Gastrocnemius medialis (tissue), 4 donors: Measurements from ENCODE around the gene AGAP9. TPM values are rescaled to one million over a fixed set of nuclear protein-coding genes. Genes with fewer than 3 reads are reported as not detected.

Source experiments
- ATAC-seq, 2 donors: fragments of 150-250 bp; one replicate each; pipeline ENCODE4 v1.9.1; 2016
- DNase-seq, 2 donors: peaks; one replicate each; pipeline ENCODE4 v3.0.0-alpha.2; 2019
- H3K27ac ChIP-seq, 4 donors: fragments of 200-600 bp; sonication (generic); 1 replicate in 1 of 4; 2 replicates in 3 of 4; pipeline ENCODE4 v1.5.1; 2016 to 2018; ENCODE audit warnings: mild to moderate bottlenecking in 2 of 4, moderate library complexity in 1 of 4
- H3K27me3 ChIP-seq, 3 donors: fragments of 200-600 bp; sonication (generic) in 2 of 3; 1 replicate in 1 of 3; 2 replicates in 2 of 3; pipeline versions ENCODE4 v1.5.1 to v1.6.0; 2016 to 2019; ENCODE audit warnings: mild to moderate bottlenecking in 1 of 3, moderate library complexity in 1 of 3
- H3K36me3 ChIP-seq, 2 donors: fragments of 200-600 bp; sonication (generic) in 1 of 2; one replicate each; pipeline ENCODE4 v1.5.1; 2017 to 2018
- H3K4me1 ChIP-seq, 2 donors: fragments of 200-600 bp; sonication (generic) in 1 of 2; one replicate each; pipeline ENCODE4 v1.5.1; 2016 to 2017; ENCODE audit warnings: mild to moderate bottlenecking in 2 of 2
- H3K4me3 ChIP-seq, 4 donors: fragments of 200-600 bp; sonication (generic) in 3 of 4; 1 replicate in 1 of 4; 2 replicates in 3 of 4; pipeline ENCODE4 v1.5.1; 2016 to 2019; ENCODE audit warnings: mild to moderate bottlenecking in 2 of 4
- H3K9me3 ChIP-seq, 3 donors: fragments of 200-600 bp; sonication (generic) in 2 of 3; 1 replicate in 1 of 3; 2 replicates in 2 of 3; pipeline ENCODE4 v1.5.1; 2016 to 2019
- POLR2A ChIP-seq, 2 donors: fragments of 450-650 bp; IDR thresholded peaks; one replicate each; pipeline ENCODE4 v1.6.1; 2017; ENCODE audit warnings: antibody characterized with exemption in 2 of 2, mild to moderate bottlenecking in 2 of 2, moderate library complexity in 2 of 2
- in situ Hi-C, 4 donors: fragments of 200-750 bp; cut with MboI; loops; one replicate each; pipeline versions ENCODE4 v1.15.0 to v1.8.0; 2017; ENCODE audit warnings: low sequenced_read_pairs in 4 of 4
- intact Hi-C: fragments of 100-400 bp; cut with DNase I; formaldehyde crosslinking; loops from one replicate; pipeline ENCODE4 v1.15.1; 2023; ENCODE audit warnings: low total_unique reads
- total RNA-seq, 4 donors: library from RNA; depleted of rRNA; stranded (reverse); fragments of >200 nt; gene quantifications; one replicate each; pipeline versions ENCODE4 v1.1.0 to v1.2.3, GENCODE V29; 2016
- TF ChIP-seq, protein P1 (sequence below), 5 experiments: fragments of 450-650 bp in 3 of 5; fragments of 200-600 bp in 2 of 5; sonication (generic) in 2 of 5; IDR thresholded peaks in 4 of 5; conservative IDR thresholded peaks in 1 of 5; 1 replicate in 4 of 5; 2 replicates in 1 of 5; pipeline ENCODE4 v1.5.1; 2016 to 2019; ENCODE audit warnings: antibody characterized with exemption in 5 of 5, mild to moderate bottlenecking in 3 of 5, moderate library complexity in 3 of 5

AGAP9 gene
- total RNA-seq, 4 donors from 2014 or later, result 0.26 to 3.9 (median 1.1) TPM

DNA sequence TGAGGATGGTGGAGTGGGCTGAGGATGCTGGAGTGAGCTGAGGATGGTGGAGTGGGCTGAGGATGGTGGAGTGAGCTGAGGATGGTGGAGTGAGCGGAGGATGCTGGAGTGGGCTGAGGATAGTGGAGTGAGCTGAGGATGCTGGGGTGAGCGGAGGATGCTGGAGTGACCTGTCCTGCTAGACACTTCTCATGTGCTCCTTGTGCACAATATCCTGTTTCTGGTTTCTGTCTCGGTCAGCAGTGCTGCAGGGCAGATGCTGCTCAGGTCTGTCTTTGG lies 68.7 kb downstream of the AGAP9 start:
- Histone ChIP-seq H3K4me1 (no peaks in the 10 kb centered on the region), H3K4me3 (no peak overlapping the region), H3K27me3 (no peaks in the 10 kb centered on the region), H3K36me3 (no peaks in the 10 kb centered on the region), H3K27ac (no peak overlapping the region), H3K9me3 (no peaks in the 10 kb centered on the region)
- in situ Hi-C loops, result no loop called here
- TF ChIP-seq, protein P1, sequence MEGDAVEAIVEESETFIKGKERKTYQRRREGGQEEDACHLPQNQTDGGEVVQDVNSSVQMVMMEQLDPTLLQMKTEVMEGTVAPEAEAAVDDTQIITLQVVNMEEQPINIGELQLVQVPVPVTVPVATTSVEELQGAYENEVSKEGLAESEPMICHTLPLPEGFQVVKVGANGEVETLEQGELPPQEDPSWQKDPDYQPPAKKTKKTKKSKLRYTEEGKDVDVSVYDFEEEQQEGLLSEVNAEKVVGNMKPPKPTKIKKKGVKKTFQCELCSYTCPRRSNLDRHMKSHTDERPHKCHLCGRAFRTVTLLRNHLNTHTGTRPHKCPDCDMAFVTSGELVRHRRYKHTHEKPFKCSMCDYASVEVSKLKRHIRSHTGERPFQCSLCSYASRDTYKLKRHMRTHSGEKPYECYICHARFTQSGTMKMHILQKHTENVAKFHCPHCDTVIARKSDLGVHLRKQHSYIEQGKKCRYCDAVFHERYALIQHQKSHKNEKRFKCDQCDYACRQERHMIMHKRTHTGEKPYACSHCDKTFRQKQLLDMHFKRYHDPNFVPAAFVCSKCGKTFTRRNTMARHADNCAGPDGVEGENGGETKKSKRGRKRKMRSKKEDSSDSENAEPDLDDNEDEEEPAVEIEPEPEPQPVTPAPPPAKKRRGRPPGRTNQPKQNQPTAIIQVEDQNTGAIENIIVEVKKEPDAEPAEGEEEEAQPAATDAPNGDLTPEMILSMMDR (IDR thresholded peaks at IDR 0.05 in 4 of 5, conservative IDR thresholded peaks at IDR 0.05 in 1 of 5), result no peak
- ATAC-seq, result no peak
- no peak for DNase-seq
- intact Hi-C loops, result no loop called here

DNA sequence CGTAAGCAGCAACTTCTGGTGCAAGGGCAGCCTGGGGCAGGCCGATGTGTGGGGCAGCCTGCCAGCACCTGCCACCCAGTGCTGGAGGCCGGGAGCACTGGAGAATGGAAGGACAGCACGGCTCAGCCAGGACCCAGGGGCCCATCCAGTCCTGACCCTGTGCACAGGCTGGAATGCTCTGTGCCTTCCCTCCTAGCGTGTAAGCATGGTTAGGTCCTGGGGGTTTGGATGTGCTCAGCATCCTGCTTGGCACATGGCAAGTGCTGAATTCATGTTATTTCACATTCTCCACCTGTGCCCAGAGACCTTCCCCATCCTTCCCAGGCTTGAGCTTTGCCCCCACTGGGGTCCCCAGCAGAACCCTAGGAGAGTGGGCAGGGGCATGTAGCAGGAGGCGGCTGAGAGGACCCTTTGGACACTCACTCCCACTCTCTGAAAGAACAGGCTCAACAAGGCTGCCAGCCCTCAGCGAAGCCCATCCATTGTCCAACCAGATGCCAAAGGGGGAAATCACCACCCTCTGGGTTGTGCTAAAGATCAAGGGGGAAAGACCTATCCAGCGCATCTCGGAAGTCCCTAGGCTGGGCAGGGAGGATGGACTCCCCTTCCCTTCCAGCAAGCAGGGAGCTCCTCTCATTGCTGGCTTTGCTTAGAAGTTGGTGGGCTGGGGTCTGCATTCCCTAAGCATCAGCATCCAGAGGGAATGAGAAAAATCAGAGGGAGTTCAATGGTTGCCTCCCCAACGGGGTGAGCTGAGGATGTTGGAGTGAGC lies 69.2 kb downstream of the AGAP9 start:
- intact Hi-C loops, result no loop called here
- H3K27ac ChIP-seq, result no peak overlapping the region
- no peaks in the 10 kb centered on the region for H3K4me1 ChIP-seq
- DNase-seq (no peak), ATAC-seq (no peak)
- H3K9me3 ChIP-seq, result no peaks in the 10 kb centered on the region
- H3K36me3 ChIP-seq, result no peaks in the 10 kb centered on the region
- in situ Hi-C loops, result no loop called here
- H3K27me3 ChIP-seq, result no peaks in the 10 kb centered on the region
- no peak overlapping the region for H3K4me3 ChIP-seq
- no peak for TF ChIP-seq POLR2A (IDR thresholded peaks at IDR 0.05)
- TF ChIP-seq, protein P1 (IDR thresholded peaks at IDR 0.05 in 4 of 5, conservative IDR thresholded peaks at IDR 0.05 in 1 of 5), result no peak

DNA sequence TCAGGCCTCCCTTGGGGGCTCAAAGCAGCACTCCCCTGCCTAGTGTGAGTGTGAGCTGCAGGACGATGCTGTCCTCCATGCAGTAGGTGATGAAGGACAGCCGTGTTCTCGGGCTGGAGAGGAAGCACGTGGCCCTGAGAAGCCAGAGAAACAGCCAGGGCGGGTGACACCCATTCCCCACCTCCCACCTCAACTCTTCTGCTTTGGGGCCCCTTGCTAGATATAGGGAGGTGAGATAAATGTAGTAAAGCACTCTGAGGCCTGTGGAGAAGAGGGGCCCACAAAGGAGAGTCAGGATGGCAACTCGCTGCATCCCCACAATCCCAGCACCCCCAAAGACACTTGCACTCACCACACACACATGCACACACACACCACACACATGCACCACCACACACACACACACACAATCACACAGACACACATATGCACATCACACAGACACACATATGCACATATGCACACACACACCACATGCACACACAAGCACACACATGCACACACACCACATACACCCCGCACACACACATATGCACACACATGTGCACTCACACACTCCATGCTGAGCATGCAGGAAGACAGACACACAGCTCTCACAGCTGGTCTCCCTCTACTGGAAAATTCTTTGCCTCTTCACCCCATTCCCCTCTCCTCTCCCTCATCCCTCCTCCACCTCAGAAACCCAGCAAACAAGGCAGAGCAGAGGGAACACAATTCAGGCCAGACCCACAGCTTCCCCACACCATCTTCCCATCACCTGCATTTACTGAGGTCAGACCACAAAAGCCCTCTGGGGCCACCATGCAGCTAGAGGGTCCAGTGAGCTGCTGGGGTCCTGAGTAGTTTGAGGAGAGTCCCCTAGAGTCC lies 70.1 kb downstream of the AGAP9 start:
- no peak for DNase-seq
- in situ Hi-C loops, result no loop called here
- H3K36me3 ChIP-seq, result no peaks in the 10 kb centered on the region
- H3K27ac ChIP-seq, result no peak overlapping the region
- TF ChIP-seq POLR2A (IDR thresholded peaks at IDR 0.05), result no peak
- ATAC-seq, result no peak
- no peak overlapping the region for H3K4me3 ChIP-seq
- H3K4me1 ChIP-seq, result no peaks in the 10 kb centered on the region
- H3K9me3 ChIP-seq, result no peaks in the 10 kb centered on the region
- H3K27me3 ChIP-seq, result no peaks in the 10 kb centered on the region
- intact Hi-C loops, result no loop called here

DNA sequence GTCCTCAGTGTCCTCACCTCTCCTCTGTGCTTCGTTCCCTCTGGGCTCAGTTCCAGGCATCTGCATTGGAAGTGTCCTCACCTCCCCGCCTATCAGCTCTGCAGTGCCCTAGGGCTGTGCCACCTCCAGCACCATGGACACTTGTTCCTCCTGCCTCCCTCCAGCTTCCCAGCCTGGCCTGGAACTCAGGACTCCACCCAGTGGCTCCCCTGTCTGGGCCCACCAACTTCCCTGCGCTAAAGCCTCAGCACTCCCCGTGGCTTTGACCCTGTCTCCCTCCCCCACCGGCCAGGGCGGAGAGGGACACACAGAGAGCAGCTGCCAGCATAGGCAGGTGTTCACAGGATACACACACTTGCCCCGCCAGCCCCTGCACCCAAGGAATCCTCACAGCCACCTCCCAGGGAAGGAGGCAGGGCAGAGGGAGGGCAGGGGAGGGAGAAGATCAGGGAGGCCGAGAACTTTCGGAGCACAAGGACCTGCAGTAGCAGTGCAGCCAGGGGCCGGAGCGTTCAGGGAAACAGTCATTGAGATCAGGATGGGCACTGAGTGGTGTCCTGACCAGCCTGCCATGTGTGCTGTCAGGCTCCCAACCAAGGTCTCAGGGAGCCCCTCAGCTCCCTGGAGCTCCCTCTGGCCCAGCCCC lies 70.8 kb downstream of the AGAP9 start:
- Histone ChIP-seq H3K27ac (no peak overlapping the region), H3K4me1 (no peaks in the 10 kb centered on the region), H3K9me3 (no peaks in the 10 kb centered on the region), H3K27me3 (no peaks in the 10 kb centered on the region), H3K4me3 (no peak overlapping the region), H3K36me3 (no peaks in the 10 kb centered on the region)
- no peak for ATAC-seq
- in situ Hi-C loops, result no loop called here
- no peak for DNase-seq
- no peak for TF ChIP-seq POLR2A (IDR thresholded peaks at IDR 0.05)
- TF ChIP-seq, protein P1 (IDR thresholded peaks at IDR 0.05 in 4 of 5, conservative IDR thresholded peaks at IDR 0.05 in 1 of 5), result no peak
- intact Hi-C loops, result no loop called here

DNA sequence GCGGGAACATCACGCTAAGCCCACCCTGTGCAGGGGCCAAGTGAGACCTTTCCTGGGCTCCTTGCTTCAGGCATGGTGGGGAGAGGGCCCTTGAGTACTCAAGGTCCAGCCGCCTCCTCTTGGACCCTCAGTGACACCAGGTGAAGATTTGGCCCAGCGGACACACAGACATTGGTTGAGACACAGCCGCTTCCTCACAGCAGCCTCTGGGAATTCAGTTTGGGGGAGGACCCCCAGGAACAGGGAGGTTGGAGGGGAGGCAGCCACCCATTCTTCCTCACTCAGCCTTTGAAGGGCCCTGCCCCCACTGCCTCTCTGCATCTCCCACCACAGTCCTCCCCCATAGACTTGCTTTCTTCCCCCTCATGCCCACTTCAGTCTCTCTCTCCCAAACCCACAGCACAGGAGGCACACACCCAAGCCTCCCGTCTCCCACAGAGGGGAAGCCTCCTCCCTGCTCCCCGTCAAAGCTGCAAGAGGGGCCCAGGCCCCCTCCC lies 71.4 kb downstream of the AGAP9 start:
- Histone ChIP-seq H3K4me1 (no peaks in the 10 kb centered on the region), H3K4me3 (no peak overlapping the region), H3K36me3 (no peaks in the 10 kb centered on the region), H3K9me3 (no peaks in the 10 kb centered on the region), H3K27me3 (no peaks in the 10 kb centered on the region), H3K27ac (no peak overlapping the region)
- intact Hi-C loops (no loop called here), in situ Hi-C loops (no loop called here)
- TF ChIP-seq, protein P1 (IDR thresholded peaks at IDR 0.05 in 4 of 5, conservative IDR thresholded peaks at IDR 0.05 in 1 of 5), result no peak
- TF ChIP-seq POLR2A (IDR thresholded peaks at IDR 0.05), result no peak
- no peak for ATAC-seq
- DNase-seq, result no peak
